ENCODE results near the gene RRAD.
"Not testable (repeated sequence)": the region's sequence is repeated elsewhere in the genome, so short reads cannot be mapped to it uniquely, and the experiment has no call there.

RRAD gene

DNA sequence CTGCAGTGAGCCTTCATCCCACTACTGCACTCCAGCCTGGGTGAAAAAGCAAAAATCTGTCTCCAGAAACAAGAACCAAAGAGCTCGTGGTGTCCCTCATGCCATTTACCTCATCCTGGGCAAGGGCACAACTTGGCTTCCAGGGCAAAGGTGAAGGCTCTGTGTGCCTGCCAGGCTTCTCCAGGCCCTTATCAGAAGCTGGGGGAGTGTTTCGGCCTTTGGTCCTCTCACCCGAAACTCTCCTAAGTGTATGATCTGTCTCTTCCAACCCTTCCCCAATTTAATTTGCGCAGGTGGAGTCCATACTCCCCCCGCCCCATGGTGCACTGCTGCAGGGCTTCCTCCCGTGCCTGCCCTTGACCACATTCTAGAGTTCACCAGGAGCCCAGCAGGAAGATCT lies 11.1 kb upstream of the RRAD start:
- no peak for TF ChIP-seq CTCF (IDR thresholded peaks at IDR 0.05)
- Histone ChIP-seq H3K27ac (no peak overlapping the region), H3K4me3 (peak overlapping the region; percentile 97)
- no peak for DNase-seq (ENCODE audit: low spot score)

DNA sequence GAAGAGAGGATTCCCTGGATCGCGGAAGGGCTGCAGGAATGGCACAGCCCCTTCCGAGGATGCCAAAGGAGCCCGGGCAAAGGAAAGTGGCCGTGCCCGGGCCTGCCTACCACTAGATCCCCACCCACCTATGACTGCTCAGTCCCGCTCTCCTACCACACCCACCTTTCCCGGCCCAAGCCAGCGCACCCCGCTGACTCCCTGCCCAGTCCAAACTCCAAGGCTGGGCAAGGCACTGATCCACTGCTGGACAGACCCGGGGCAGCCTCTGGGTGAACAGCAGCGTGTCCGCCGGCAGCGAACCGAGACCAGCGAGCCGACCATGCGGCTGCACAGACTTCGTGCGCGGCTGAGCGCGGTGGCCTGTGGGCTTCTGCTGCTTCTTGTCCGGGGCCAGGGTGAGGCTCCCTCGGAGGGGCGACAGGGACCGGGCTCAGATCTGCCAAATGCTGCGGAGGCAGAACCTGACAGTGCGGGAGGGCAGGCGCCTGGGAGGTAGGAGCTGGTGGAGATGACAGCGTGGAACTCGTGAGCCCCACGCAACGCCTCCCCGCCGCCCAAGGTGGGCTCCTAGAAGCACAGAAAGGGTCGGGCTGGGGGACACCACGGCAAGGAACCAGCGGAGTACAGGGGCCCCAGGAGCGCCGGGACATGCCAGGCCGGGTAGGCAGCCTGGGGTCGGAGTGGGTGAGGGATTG lies 10.1 kb upstream of the RRAD start, which contains the start of gene CES2:
Gene CES2, plus strand, starts transcription at position 203 of the 698 bp plus-strand sequence. Its CDS starts 120 bp downstream, at position 323.
- Histone ChIP-seq H3K27ac (peak within 1 kb of the TSS; percentile 95 to 96), H3K4me3 (peak within 1 kb of the TSS; percentile 97)
- DNase-seq (ENCODE audit: low spot score) = peak; percentile 89
- TF ChIP-seq CTCF (IDR thresholded peaks at IDR 0.05) = no peak

DNA sequence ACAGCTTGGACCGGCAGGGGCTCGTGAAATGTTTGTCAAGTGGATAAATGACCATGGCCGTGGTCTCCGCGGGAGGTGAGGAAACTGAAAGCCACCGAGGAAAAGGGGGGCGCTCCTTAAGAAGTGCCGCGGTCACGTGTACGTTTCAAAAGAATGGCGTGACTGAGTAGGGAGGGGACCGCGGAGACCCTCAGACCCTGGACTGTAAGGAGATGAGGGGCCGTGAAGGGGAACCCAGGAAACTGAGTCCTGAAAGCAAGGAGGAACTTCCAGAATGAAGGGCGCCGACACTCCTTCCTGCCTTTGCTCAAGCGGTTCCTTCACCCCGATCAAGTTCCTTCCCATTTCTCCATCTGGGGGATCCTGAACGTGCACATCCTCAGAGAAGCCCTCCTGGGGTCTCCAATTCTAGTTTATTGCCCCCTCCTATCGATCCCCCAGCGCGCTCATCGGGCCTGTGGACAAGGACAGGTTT lies 9.5 kb upstream of the RRAD start:
- Histone ChIP-seq H3K4me3 (peak overlapping the region; percentile 97), H3K27ac (peak overlapping the region; percentile 95 to 96)
- not testable (repeated sequence) for DNase-seq (ENCODE audit: low spot score)

DNA sequence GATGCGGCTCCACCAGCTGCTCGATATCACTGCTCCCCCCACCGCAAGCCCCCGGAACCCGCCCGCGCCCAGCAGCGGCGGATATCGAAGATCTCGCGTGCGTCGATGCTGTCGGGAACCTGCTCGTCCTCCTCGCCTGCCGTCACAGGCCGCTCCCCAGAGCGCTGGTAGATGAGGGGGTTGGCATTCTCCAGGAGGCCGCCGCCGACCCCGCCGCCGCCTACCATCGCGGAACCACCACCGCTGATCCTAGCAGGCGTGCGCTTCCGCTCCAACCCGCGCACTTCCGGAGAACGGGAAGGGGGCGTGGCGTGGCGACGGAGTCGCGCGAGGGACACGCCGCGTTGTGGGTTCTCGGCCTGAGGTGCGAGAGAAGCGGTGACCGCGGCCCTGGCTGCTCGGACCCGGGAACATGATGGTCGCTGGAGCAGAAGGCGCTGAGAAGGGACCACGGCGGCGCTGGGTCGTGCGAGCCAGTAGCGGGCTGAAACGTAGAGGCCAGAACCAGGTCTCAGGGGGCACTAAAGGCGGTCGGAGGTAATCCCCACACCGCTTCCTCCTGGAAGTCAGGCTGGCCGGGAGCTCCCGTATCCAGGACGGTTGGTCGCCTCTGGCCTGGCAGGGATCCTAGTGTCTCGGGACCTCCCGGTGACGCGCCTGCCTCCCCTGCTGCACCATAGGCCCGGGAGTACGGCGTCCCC lies 9.0 kb upstream of the RRAD start, which contains the start of gene CIAO2B:
Gene CIAO2B, minus strand, starts transcription at position 265 of the 701 bp plus-strand sequence. Its CDS starts 38 bp downstream, at position 227.
- peak within 1 kb of the TSS; percentile 97 for H3K4me3 ChIP-seq
- DNase-seq (ENCODE audit: low spot score) = peak; percentile 93
- H3K27ac ChIP-seq = peak within 1 kb of the TSS; percentile 95 to 96
- TF ChIP-seq CTCF (IDR thresholded peaks at IDR 0.05) = no peak

DNA sequence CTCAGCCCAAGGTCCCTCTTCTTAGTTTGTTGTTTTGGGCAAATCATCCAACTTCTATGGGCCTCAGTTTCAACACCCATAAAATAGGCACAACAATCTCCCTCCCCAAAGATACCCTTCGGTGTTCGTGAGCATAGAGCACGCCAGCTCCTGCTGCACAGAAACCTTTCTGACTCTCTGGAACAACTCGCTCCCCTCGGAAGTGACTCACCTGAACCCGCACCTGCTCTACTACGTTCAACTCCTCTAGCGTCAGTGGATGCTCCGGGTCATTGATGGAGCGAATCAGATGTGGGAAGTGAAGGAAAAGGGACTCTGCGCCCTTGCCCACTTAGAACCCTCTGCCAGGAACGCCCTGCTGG lies 8.4 kb upstream of the RRAD start:
- Histone ChIP-seq H3K27ac (peak overlapping the region; percentile 95 to 96), H3K4me3 (peak overlapping the region; percentile 97)
- DNase-seq (ENCODE audit: low spot score) = no peak
- no peak for TF ChIP-seq CTCF (IDR thresholded peaks at IDR 0.05)

GRCh38 chr16:66932076-66932475 lies 6.7 kb upstream of the RRAD start:
- Histone ChIP-seq H3K4me3 (no peak overlapping the region), H3K27ac (no peak overlapping the region)
- DNase-seq (ENCODE audit: low spot score) = no peak
- TF ChIP-seq CTCF (IDR thresholded peaks at IDR 0.05) = no peak

- DNase-seq (ENCODE audit: low spot score) = no peak
- Histone ChIP-seq H3K27ac (no peak overlapping the region), H3K4me3 (no peak overlapping the region)
- no peak for TF ChIP-seq CTCF (IDR thresholded peaks at IDR 0.05)
Measured at GRCh38 chr16:66931665-66932064, 6.3 kb upstream of the RRAD start.
